ENCODE data around the gene CHRNA4.

The CHRNA4 gene

GRCh38 chr20:63360850-63361518 lies at the start of gene CHRNA4:
CHRNA4 (minus strand) TSS chr20:63361349; CDS start chr20:63361165, 184 bp downstream.
- no peak within 1 kb of the TSS for H3K4me3 ChIP-seq (ENCODE audit: low read depth, low read length)
- TF ChIP-seq CTCF (IDR thresholded peaks at IDR 0.05; ENCODE audit: borderline replicate concordance, insufficient read depth, low read depth, low read length): no peak

DNA sequence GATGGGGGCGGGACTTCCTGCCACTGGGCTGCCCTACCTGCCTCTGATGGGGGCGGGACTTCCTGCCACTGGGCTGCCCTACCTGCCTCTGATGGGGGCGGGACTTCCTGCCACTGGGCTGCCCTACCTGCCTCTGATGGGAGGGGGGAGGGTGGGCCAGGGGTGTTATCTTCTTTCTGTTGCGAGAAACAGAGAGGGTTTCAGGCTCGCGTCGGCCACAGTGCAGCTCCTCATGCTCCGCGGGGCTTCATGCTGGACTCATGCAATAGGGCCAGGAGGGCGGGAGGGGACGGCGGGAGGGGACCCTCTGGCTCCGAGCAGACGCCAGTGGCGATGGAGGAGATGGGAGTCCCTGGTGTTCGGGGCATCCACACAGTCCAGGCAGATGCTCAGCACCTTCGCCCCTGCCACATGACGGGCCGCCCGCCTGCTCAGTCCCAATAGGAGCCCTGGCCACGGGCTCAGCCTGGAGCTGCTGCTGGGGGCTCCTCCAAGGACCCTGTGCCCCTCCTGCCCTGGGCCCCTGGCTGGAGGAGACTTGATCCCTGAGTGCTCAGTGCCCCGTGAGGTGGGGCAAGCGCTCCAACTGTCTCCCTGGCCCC lies 48.8 kb upstream of the CHRNA4 start:
- no peak overlapping the region for H3K4me3 ChIP-seq (ENCODE audit: low read depth, low read length)
- no peak for TF ChIP-seq CTCF (IDR thresholded peaks at IDR 0.05; ENCODE audit: borderline replicate concordance, insufficient read depth, low read depth, low read length)

- no peak for TF ChIP-seq CTCF (IDR thresholded peaks at IDR 0.05; ENCODE audit: borderline replicate concordance, insufficient read depth, low read depth, low read length)
- no peak overlapping the region for H3K4me3 ChIP-seq (ENCODE audit: low read depth, low read length)
These were observed 48.1 kb upstream of the CHRNA4 start for GRCh38 chr20:63409066-63409833.

DNA sequence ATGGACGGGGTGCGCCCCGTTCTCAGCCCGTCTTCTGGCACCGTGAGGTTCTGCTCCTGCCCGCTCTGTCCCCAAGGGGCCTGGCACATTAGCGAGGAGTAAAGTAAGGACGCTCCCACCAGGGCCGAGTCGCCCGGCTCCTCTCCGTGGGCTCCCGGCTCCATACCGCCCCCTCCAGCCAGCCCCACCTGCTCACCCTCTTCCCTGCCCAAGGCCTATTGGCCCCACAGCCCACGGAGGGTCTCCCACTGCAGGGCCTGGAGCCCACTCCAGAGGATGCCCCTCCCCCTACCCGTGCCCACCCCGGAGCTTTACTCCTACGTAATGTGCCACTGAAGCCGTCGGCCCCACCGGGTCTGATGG lies 47.5 kb upstream of the CHRNA4 start:
- TF ChIP-seq CTCF (IDR thresholded peaks at IDR 0.05; ENCODE audit: borderline replicate concordance, insufficient read depth, low read depth, low read length): no peak
- H3K4me3 ChIP-seq (ENCODE audit: low read depth, low read length): no peak overlapping the region

DNA sequence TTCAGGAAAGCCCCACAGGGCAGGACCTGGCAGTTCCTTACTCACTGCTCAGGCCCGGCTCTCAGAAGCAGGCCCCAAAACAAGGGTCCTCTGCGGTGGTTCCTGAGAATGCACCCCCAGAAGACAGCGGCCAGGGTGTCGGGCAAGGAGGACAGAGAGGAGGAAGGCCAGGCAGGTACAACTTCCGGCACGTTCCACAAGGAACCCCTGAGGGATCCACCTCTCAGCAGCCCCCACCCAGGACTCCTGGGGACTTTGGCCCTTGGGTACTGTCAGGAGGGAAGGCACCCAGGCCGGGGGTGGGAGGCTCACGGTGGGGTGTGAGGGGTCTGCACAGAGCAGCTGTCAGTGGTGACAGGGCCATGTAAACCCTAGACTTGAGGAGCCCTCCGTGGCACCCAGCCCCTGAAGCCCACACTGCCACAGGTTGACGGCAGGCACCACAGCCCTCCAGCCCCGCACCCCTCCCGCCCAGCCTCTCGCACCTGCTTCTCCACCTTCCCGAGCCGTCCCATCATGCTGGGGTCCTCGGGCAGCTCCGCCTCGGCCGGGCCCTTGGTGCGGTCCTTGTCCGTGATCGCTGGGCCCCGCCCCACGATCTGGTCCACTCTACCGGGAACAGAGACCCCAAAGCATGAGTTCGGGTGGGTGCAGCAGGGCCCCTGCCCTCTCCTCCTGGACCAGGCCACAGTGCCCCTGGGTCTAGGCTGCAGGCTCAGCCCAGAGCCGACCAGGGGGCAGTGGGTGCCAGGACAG lies 47.0 kb upstream of the CHRNA4 start:
- no peak for TF ChIP-seq CTCF (IDR thresholded peaks at IDR 0.05; ENCODE audit: borderline replicate concordance, insufficient read depth, low read depth, low read length)
- no peak overlapping the region for H3K4me3 ChIP-seq (ENCODE audit: low read depth, low read length)

GRCh38 chr20:63406617-63407245 lies 45.6 kb upstream of the CHRNA4 start:
- TF ChIP-seq CTCF (IDR thresholded peaks at IDR 0.05; ENCODE audit: borderline replicate concordance, insufficient read depth, low read depth, low read length): no peak
- H3K4me3 ChIP-seq (ENCODE audit: low read depth, low read length): no peak overlapping the region
